ENCODE measurements around the gene CRHR2.
"Not testable (repeated sequence)": the region's sequence is repeated elsewhere in the genome, so short reads cannot be mapped to it uniquely, and the experiment has no call there.

Gene CRHR2

GRCh38 chr7:30652132-30652531 is 30.1 kb downstream of the CRHR2 start:
- DNase-seq = no peak

GRCh38 chr7:30650421-30650808 is 31.8 kb downstream of the CRHR2 start:
- DNase-seq = no peak

GRCh38 chr7:30649717-30650420 is 32.4 kb downstream of the CRHR2 start:
- no peak for DNase-seq

DNA sequence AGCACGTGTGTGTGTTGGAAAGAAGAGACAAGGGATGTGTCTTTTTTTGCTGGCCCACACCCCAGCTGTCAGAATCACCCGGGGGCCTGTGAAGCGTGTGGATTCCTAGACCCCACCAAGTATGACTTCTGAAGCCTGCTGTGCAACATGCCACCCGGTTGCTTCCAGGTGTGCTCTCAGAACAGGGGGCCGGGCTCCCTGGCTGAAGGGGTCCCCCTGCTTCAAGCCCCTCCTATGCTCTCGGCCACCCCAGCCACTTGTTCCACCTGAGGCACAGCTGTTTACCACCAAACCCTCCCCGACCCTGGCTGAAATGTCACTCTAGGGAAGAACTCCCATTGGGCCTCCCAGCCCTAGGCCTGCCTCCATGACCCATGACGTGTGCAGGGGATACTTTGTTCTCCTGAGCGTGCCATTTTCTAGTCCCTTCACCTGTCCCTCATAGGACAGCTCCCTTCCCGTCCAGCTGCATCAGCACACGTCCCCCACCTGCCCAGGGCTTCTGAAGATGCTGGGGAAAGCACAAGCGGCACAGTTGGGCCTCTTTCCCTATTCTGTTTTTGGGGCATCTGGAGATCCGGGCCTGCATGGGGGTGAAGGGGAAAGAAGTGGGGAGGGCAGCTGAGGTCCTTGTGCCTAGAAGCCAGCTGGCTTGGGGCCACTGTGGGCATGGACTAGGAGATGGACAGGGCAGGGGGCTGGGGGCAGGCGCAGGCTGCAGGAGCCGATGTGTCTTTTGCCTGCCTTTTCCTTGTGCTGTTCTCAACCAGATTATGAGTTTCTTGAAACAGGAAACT is 33.3 kb downstream of the CRHR2 start:
- DNase-seq = no peak

DNA sequence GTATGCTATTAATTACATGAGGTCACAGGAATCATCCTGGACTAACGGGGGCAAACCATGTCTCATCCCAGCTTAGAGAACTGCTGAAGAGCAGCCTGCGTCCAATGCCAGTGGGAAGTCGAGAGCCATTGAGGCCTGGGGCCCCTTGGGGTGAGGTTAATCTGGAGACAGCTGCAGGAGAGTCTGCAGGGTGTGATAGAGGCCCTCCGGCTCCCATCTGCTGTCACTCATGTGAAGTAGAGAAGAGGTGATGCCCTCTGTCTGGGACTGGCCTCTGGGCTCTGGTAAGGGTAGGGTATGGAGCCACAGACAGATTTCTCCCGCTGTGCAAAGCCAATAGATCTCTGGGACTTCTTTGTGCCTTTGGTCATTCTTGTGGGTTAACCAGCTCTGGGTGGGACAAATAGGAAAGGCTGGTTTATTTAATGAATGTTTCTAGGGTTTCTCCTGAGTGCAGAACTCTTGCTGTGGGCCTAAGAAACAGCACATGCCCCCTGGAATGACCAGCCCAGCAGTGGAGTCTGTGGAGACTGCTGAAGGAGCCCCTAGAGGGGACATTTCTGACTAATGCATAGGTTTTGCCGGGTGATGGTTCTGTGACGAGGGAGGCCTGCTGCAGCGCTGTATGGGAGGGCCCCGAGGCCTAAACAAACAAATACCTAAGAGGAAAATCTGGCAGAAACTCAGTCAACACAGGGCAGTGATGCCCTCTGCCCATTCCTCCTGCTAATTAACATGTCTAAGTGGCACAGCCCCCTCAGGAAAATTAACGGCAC is 34.5 kb downstream of the CRHR2 start:
- no peak for DNase-seq

GRCh38 chr7:30646154-30646553 is 36.1 kb downstream of the CRHR2 start:
- DNase-seq = no peak

GRCh38 chr7:30645661-30646060 is 36.6 kb downstream of the CRHR2 start:
- DNase-seq = no peak

GRCh38 chr7:30644286-30644955 is 37.8 kb downstream of the CRHR2 start:
- DNase-seq = no peak

DNA sequence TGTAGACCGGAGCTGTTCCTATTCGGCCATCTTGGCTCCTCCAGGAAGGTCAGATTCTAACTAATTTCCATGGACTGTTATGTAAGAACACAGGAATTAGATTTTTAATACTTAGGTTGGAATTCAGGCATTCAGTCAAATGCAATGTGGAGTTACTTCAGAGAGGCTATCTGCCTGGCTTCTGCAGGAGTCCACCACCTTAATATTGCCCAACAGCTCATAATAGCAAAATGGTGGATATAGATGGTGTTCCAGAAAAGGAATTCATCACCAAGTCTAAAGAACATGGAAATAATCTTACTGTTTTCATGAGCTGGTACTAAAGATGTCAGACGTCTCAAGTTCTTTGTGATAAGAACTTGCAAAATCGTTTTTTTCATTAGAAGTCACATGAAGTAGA is 39.5 kb downstream of the CRHR2 start:
- DNase-seq = no peak

GRCh38 chr7:30642322-30642721 is 39.9 kb downstream of the CRHR2 start:
- DNase-seq = not testable (repeated sequence)

DNA sequence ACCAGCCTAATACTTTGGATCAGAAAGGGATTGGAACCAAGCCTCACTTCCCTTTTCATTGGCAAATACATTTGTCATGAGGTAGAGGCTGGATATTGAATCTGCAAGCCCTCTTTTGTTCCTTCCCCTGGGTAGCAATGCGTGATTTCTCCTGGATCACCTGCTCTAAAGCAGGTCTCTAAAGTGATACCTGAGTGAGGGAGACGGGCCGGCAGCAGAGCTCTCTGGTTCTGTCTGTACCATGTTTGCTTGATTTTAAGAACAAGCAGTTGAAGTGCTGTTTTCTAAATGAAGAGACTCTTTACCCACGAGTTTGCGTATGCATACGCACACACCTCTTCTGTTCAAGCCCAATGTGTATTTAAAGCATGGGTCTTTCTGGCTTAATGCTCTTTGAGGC is 46.5 kb downstream of the CRHR2 start:
- DNase-seq = no peak

GRCh38 chr7:30634634-30635201 is 47.5 kb downstream of the CRHR2 start:
- DNase-seq = peak in 1 of 2 donors; percentile 16

DNA sequence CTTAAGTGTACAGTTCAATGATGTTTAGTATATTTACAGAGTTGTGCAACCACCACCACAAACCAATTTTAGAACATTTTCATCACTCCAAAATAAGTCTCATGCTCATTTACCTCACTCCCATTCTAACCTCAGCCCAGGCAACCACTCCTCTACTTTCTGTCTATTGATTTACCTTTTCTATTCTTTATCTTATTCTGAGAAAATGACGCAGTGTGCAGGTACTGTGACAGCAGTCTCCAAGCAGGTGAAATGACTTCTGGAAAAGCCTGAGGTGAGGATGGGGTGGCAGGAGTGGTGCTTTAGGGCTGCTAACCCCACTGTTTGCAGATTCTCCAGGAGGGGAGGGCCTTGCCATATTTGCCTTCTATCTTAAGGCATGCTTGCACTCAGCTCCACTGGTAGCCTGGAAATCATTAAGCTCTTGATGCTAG is 48.0 kb downstream of the CRHR2 start:
- DNase-seq = no peak

DNA sequence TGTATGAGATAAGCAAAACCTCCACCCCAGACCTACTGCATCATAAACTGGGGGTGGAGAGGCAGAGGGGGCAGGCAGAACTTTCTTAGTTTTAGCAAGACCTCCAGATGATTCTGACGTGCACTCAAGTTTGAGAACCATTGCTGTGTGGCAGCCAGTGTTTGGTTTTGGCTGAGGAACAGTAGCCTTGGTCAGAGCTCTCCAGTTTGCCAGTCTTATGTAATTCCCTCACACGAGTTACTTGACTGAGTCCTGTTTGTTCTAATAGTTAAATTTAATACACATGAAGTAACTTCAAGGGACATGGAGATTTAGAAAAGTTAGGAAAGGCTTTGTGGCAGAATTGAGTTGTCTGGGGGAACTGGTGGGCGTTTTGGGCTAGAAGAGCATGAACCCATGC is 49.0 kb downstream of the CRHR2 start:
- DNase-seq = peak in 1 of 2 donors; percentile 3

- DNase-seq = no peak
Measured at GRCh38 chr7:30630986-30631385, 51.3 kb downstream of the CRHR2 start.

- DNase-seq = no peak
Measured at GRCh38 chr7:30627026-30627425, 55.2 kb downstream of the CRHR2 start.

- no peak for DNase-seq
Measured at GRCh38 chr7:30625283-30625682, 57.0 kb downstream of the CRHR2 start.

DNA sequence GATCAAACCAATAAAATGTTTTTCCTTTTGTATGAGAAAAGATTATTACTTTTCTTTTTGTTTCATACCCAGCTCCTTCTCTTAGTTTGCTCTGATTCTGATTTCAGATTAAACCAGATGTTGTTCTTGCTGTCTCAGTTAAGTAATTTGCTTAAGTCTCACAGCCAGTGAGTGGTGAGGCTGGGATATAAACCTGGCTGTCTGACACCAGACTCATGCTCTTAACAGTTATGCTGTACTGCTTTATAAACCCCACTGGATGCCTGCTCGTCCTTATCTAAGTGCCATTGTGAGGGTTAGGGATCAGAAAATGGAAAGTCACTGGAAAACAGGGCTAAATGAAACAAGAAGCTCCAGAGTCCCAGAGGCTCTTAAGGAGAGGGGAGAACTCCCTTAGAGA is 63.3 kb downstream of the CRHR2 start:
- DNase-seq = no peak

GRCh38 chr7:30618080-30618676 is 64.1 kb downstream of the CRHR2 start:
- no peak for DNase-seq

DNA sequence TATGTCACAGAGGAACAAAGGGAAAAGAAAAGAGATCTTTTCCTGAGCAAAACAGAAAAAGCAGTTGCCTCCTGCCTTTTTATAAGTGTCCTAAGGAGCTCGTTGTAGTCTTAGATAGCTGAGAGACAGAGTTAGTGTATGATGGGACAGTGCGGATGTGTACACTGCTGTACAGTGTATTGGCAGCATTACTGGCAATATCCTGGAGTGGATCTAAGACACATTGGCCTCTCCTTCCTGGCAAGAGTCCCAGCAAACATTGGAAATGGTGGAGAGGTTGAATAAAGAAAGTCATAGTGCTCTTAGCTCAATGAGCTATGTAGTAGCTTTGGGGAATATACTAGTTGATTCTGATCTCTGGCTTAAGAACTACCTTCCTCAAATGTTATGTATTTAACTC is 64.9 kb downstream of the CRHR2 start:
- DNase-seq = no peak

- DNase-seq = no peak
Measured at GRCh38 chr7:30616318-30616717, 65.9 kb downstream of the CRHR2 start.

Measured in inflammatory macrophage treated with lipopolysaccharide for 1 hour (primary cell).